HK-2 (cell line): ENCODE measurements around the gene PNCK.

Experiments
- DNase-seq: peaks from one replicate; pipeline ENCODE4 v3.0.0-alpha.2; 2018; ENCODE audit not compliant: unreplicated experiment

The PNCK gene

DNA sequence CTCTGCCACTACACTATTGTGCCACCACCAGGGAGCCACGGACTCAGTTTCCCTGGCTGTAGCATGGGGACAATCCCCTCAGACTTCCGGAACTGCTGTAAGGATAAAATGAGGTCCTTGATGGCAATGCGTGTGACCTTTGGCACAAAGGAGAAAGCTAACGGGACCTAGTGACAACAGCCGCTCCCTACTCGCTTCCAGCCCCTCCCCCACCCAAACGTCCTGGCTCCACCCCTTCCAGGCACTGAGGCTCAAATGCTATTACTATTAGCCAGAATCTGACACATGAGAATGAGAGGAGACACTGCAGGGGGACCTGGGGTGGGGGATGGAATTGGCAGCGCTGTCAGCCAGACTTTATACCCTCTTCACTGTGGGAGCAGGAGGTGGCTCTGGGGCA is 32.0 kb downstream of the PNCK start:
- no peak for DNase-seq

GRCh38 chrX:153640736-153641575 is 32.7 kb downstream of the PNCK start:
- DNase-seq = no peak

- no peak for DNase-seq
These were observed 33.4 kb downstream of the PNCK start for GRCh38 chrX:153640045-153640686.

- no peak for DNase-seq
These were observed 34.2 kb downstream of the PNCK start for GRCh38 chrX:153639177-153640044.

GRCh38 chrX:153638436-153639176 is 35.0 kb downstream of the PNCK start:
- no peak for DNase-seq

GRCh38 chrX:153638041-153638371 is 35.6 kb downstream of the PNCK start:
- DNase-seq = no peak

DNA sequence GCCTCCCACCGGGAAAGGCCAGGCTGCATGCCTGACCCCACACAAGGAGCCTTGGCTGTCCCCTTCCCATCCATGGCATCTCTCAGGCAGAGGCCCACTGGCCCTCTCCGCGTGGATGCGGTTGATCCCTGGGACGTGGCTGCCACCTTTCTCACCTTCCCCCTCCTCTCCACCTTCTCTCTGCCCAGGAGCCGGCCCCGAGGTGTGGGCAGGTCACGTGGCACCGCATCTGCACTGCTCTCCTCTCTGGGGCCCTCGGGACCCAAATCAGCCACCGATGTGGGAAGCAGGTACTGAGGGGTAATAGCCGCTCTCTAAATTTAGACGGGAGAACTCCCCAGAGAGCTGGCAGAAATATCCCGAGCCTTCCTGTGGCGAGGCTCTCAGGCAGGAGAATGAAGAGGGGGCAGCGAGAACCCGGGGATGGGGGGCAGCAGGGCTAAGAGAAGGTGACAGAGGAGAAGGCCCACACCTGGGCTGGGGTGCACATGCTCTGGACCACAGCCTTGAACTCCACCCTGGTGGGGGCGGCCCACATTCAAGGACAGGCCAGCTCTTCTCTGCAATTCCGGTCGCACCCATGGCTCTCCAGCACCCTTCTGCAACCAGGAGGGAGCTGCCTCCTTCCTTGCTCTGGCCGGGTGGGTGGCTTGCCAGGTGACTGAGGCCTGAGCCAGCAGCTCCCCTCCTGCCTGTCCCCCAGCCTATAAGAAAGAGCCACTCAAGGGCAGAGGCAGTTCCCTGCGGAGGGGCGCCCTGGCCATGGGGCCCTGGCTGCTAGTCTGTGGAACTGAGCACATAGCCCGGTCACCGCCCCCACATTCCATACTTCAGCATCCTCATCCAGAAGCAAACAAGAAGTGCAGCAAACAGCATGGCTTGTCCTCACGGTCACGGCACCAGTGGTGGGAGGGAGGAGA is 36.2 kb downstream of the PNCK start:
- DNase-seq = no peak

GRCh38 chrX:153636716-153637115 is 36.9 kb downstream of the PNCK start:
- no peak for DNase-seq

GRCh38 chrX:153635788-153636668 is 37.6 kb downstream of the PNCK start:
- peak; percentile 53 for DNase-seq

DNA sequence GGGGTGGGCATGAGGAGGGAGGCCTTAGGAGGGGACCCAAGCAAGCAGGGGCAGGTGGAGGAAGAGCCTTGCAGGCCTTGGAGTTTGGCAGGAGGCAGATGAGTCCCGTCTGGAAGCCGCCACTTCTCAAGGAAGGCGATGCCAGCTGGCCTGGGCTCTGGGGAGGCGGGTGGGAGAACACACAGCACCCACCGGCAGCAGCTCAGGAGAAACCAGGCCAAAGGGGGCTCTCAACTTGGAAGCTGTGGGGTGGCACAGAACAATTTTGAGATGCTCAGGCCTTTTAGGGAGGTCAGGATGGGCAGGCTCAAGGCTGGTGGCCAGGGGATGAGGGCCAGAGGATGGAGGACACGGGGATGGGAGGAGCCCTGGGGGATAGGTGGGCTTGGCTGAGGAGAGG is 38.2 kb downstream of the PNCK start:
- DNase-seq = no peak

- no peak for DNase-seq
These were observed 38.8 kb downstream of the PNCK start for GRCh38 chrX:153634832-153635231.

DNA sequence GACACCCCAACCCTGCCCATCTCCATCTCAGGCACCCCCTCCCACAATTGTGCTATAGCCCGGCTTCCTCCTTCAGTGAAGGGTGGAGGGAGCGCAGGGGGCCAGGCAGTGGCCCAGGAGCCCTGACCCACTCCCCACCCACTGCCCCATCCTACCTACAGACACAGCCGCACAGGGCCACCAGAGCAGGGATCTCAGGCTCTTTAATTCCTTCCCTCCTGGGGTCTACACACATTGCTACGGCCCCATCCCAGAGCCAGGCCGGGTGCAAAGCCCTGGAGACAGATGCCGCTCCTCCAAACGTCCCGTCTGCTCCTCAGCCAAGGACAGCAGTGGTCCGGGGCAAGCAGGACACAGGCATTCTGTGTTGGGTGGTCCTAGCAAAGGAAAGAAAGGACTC is 39.4 kb downstream of the PNCK start:
- DNase-seq = no peak

GRCh38 chrX:153633607-153634180 is 39.9 kb downstream of the PNCK start:
- DNase-seq = no peak

GRCh38 chrX:153633048-153633447 is 40.6 kb downstream of the PNCK start:
- no peak for DNase-seq

GRCh38 chrX:153632595-153632946 is 41.0 kb downstream of the PNCK start:
- DNase-seq = no peak

GRCh38 chrX:153631907-153632594 is 41.6 kb downstream of the PNCK start:
- DNase-seq = no peak

- no peak for DNase-seq
These were observed 42.3 kb downstream of the PNCK start for GRCh38 chrX:153631346-153631745.

DNA sequence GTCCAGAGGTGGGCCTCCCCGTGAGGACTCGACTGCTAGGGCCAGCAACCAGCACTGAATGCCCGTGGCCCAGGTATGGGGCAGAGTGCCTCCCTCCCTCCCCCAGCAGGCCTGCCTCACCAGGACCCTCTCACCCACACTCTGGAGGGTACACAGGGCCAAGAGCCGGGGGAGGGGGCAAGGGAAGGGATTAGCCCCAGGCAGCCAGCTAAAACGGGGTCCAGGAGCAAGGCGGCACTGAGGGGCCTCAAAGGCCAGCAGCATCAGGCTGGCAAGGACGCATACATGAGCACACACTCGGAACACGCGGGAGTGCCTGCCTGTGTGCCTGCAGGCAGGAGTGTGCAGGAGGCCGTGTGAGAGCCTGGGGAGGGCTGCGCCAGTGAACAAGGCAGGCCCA is 44.9 kb downstream of the PNCK start:
- no peak for DNase-seq

- no peak for DNase-seq
These were observed 45.5 kb downstream of the PNCK start for GRCh38 chrX:153628129-153628528.
